DMS53 treated with DMSO at 0.1 percent for 48 hours (cell line): Measurements from ENCODE around the gene TMEM45B.
"Not testable (repeated sequence)": the region's sequence is repeated elsewhere in the genome, so short reads cannot be mapped to it uniquely, and the experiment has no call there.

ENCODE experiments used
- DNase-seq: peaks from one replicate; lab custom pipeline; 2025; ENCODE audit not compliant: unreplicated experiment; lab: John Stamatoyannopoulos, UW

TMEM45B gene

DNA sequence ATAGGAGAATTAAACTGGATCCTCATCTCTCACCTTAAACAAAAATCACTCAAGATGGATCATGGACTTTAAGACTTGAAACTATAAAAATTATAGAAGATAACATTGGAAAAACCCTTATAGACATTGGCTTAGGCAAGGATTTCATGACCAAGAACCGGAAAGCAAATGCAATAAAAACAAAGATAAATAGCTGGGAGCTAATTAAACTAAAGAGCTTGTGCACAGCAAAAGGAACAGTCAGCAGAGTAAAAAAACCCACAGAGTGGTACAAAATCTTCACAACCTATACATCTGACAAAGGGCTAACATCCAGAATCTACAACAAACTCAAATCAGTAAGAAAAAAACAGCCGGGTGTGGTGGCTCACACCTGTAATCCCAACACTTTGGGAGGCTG is 7.4 kb upstream of the TMEM45B start:
- DNase-seq: not testable (repeated sequence)

DNA sequence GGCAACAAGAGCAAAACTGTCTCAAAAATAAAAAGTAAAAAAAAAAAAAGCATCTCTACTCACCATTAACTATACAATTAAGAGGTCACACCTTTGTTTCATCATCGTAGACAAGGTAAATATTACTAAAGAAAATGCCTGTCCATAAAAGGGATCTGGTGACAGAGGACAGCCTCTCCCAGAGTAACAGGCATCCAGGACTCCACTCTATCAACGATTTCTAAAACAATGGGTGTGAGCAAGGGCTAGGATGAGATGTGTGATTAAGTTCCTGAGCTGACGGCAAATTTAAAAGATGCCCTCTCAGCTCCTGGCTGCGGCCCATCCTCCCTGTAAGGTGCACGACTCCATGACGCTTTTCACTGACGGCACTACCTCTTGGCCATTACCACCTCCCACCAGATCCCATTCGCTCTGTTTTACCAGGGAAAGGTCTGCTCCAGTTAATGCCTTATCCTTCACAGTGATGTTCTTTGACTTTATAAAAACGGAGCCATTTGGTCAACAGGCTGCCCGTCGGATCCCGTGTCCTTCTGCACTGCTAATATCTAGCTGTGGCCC is 2.3 kb upstream of the TMEM45B start:
- DNase-seq: no peak

DNA sequence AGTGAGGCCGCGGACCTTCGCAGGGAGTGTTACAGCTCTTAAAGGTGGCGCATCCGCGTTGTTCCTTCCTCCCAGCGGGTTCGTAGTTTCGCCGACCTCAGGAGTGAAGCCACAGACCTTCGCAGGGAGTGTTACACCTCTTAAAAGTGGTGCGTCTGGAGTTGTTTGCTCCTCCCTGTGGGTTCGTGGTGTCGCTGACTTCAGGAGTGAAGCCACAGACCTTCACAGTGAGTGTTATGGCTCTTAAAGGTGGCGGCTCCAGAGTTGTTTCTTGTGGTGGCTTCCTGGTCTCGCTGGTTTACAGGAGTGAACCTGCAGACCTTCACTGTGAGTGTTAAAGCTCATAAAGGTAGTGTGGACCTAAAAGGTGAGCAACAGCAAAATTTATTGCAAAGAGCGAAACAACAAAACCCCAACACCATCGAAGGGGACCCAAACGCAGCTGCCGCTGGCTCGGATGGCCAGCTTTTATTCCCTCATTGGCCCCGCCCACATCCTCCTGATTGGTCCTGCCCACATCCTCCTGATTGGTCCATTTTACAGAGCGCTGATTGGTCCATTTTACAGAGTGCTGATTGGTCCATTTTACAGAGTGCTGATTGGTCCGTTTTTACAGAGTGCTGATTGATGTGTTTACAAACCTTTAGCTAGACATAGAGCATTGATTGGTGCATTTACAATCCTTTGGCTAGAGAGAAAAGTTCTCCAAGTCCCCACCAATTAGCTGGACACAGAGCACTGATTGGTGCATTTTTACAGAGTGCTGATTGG is 1.2 kb upstream of the TMEM45B start:
- no peak for DNase-seq

DNA sequence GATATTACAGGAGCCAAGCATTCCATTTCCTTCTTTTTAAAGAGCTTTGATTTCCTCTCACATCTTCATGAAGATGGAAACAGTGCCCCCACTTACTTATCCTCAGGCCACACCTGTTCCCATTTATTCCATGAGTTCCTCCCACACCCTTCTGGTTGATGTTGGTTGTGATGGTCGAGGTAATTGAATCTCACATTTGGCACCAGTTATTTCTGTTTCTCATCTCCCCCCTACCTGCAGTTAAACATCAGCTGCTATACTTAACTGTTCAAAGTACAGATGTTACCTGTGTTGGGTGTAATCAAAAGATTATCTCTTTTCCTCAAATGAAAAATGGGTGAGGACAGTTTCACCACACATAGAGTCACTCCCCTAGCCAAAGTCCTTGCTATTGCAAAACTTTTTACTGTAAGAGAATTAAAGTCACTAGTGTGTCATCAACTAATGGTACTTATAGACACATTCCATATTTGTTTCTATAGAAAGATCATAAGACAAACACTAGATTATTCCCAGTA is 1.9 kb downstream of the TMEM45B start:
- DNase-seq: no peak

DNA sequence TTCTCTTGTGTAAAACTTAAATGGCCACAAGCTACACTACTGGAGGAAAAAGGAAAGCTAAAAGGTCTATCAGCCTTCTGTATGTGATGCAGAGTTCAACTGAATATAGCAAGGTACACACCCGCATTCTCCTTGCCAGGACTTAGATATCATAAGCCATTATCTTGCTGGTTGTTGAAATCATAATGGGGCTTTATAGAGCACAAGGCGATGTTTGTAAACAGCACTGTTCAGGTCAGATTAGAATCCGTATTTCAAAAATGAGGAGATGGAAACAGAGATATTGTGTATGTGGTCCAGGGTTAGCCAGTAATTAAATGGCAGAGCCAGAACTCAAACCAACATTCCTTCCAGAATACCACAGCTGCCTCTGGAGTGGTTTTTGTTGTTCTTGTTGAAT is 2.6 kb downstream of the TMEM45B start:
- not testable (repeated sequence) for DNase-seq

DNA sequence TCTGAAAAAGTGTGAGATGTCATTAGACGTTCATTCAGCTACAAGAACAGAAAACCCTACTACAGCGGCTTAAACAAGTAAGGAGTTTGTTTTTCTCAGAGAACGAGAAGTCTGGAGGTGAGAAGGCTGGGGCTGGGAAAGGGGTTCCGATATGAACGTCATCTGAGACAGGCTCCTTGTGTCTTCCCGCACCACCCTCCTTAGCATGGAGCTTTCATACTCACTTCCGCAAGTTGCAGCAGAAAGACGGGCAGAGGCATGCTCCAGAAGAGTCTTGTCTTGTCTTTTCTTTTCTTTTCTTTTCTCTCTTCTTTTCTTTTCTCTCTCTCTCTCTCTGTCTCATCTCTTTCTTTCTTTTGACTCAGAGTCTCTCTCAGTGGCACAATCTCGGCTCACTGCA is 3.6 kb downstream of the TMEM45B start:
- no peak for DNase-seq

DNA sequence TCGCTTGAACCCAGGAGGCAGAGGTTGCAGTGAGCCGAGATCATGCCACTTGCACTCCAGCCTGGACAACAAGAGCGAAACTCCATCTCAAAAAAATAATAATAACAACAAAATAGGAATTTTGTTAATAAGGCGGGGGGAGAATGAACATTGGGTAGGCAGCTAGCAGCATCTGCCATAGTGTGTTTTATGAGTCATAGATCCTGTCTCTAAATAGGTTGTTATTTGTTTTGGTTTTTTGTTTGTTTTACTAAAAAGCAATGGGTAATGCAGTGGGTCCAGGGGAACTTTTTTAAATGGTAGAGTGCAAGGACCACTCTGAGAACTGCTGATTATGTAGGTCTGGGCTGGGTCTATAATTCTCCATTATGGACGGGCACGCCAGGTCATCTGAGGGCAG is 4.6 kb downstream of the TMEM45B start:
- peak; percentile 20 for DNase-seq

DNA sequence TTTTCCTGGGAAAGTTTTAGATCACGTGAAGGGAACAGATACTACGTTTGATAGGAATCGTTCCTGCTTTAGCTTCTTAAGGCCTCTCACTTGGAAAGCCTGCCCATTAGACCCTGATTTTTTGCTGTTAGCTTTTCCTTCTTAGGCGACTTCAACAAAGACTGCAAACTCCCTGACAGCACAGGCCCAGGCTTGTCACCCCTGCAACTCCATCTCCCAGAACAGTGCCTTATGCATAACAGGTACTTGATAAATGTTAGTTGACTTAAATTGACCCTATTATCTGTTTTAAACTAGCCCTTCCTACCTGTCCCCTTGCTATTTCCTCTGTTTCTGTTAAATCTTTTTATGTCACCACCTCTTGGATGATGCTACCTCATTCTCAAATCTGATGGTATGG is 7.6 kb downstream of the TMEM45B start:
- not testable (repeated sequence) for DNase-seq

DNA sequence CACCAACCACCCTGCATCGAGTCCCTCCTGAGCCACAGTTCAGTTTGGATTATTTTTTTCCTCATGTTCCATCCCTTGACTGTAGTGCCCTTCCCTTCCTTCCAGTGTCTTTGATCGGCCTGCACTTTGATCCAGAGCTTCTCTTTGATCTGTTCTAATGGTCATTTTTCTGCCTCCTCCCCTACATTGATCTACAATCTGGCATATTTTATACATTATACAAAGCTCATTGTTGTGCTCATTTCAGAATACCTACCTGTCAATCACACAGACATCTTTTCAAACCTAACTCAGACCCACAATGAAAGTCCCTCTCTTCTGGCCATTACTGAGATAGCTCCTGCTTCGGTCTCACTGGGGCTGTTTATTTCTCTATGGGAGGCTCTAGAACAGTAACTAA is 8.2 kb downstream of the TMEM45B start:
- not testable (repeated sequence) for DNase-seq

DNA sequence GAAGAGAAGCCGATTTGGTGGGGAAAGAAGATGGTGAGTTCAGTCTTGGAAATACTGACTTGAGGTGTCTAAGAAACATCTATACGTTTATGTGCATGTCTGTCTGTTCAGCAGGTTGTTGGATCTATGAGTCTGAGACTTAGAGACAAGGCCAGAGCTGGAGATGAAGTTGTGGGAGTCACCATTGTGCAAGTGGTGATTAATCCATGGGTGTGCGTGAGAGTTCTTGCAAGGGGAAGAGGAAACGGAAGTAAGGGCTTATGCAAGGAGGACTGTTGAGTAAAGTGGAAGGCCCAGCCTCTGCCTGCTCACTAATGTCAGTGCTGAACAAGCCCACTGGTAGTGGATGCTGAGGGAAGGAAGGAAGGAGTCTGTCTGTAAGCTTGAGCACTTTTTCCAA is 9.7 kb downstream of the TMEM45B start:
- DNase-seq: no peak

DNA sequence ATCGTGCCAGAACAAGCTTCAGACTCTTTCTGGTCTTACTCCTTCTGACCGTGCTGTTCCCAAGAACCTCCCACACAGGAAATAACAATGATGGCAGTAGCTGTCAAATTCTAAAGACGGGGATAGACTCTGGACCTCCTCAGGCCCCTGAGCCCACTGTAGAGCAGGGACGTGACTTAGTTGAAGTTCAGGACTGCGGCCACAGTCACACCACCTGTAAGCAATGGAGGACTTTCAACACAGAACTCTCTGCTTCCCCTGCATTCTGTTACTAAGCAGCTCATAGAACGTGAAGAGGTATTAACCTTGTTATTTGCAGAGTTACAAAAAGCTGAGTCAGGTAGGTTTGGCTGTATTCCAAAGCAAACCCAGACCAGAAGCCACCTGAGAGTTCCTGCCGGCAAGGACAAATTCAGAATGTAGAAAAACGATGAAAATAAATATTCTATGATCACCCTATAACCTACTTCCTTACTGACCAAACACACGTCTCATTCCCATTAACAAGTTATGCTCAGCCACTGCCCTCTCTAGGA is 12.7 kb downstream of the TMEM45B start:
- peak; percentile 93 for DNase-seq

DNA sequence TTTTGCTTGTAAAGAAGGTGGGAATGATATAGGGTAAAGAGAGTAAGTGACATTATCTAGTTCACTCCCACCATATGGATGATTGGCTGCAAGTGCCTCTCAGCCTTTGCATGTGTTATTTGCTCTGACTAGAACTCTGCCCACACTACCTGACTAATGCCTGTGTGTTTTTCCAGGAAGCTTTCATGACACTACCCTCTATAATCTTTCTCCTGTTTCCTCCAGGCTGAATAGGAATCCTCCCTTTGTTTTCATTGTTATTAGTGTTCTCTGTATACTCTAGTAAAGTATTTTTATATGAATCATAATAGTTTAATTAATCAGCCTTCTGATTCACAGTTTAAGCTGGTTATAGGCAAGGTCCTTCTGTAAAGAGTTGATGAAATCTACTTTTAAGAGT is 13.8 kb downstream of the TMEM45B start:
- not testable (repeated sequence) for DNase-seq

DNA sequence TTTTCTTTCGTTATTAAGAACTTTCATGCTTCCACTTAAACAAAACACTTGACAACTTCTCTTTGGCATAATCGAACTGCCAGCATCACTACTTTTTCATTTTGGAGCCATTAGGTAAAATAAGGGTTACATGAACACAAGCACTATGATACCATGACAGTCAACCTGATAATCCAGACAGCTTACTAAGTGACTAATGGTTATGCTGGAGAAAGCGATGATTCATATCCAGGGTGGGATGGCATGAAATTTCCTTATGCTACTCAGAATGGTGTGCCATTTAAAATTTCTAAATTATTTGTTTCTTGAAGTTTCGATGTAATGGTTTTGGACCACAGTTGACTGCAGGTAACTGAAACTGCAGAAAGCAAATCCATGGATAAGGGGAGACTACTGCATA is 15.6 kb downstream of the TMEM45B start:
- DNase-seq: not testable (repeated sequence)

DNA sequence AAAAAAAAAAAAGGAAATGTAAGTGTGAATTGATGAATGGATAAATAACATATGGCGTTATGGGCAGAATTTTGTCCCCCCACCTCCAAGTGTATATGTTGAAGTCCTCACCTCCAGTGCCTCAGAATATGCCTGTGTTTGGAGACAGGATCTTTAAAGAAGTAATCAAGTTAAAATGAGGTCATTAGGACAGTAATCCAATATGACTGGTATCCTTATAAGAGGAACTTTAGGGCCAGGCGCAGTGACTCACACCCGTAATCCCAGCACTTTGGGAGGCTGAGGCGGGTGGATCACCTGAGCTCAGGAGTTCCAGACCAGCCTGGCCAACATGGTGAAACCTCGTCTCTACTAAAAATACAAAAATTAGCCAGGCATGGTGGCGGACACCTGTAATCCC is 17.6 kb downstream of the TMEM45B start:
- DNase-seq: not testable (repeated sequence)

DNA sequence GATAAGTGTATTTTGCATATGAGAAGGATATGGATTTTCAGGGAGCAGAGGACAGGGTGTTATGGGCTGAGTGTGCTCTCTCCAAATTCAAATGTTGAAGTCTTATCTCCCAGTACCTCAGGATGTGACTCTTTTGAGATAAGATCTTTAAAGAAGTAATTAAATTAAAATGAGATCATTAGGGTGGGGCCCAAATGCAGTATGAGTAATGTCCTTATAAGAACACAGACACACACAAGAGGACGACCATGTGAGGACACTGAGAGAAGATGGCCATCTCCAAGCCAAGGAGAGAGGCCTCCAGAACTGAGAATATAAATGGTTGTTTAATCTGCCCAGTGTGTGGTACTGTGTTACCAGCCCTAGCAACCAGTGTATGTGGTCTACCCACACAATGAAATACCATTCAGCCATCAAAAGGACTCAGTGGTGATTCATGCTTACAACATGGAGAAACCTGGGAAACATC is 20.8 kb downstream of the TMEM45B start:
- not testable (repeated sequence) for DNase-seq

DNA sequence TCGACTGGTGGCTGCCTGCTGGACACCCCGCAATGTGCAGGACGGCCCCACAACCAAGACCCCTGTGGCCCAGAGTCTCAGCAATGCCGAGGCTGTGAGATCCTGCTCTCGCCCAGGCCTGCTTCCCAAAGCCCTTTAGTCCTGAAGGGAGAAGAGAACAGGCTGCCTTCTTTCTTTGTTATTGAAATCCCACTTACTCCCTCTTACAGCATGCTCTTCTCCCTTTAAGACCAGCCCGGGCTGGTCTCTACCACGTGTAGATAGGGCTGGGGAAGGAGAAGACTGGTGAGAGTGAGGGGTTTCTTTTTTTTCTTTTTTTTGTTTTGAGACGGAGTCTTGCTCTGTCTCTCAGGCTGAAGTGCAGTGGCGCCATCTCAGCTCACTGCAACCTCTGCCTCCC is 21.3 kb downstream of the TMEM45B start:
- no peak for DNase-seq

DNA sequence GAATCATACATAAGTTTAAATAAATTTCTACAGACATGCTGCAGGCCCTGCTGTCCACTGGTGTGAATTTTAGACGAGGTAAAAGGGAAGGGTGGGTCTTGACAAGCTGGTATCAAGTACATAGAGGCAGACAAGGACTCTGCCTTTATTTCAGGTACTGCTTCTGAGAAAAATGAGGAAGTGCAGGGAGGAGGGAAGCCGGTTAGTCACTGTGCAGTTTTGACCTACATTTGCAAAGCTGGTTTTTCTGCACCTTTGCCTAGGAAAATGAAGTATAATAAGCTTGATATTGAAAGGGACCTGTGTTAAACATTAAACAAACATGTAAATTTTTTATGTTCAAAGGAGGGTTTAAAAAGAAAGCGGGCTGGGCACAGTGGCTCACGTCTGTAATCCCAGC is 24.6 kb downstream of the TMEM45B start:
- no peak for DNase-seq

DNA sequence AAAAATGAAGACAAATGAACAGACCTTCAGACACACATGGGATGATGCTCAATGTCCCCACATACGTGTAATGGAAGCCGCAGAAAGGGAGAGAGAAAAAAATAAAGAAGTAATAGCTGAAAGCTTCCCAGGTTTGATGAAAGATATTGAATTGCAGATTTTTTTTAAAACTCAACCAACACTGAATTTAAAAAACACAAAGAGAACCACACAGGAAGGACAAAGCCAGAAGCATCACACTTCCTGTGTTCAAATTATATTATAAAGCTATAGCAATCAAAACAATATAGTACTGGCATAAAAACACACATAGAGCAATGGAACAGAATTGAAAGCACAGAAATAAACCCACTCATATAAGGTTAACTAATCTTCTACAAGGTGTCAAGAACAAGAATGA is 26.5 kb downstream of the TMEM45B start:
- DNase-seq: no peak

DNA sequence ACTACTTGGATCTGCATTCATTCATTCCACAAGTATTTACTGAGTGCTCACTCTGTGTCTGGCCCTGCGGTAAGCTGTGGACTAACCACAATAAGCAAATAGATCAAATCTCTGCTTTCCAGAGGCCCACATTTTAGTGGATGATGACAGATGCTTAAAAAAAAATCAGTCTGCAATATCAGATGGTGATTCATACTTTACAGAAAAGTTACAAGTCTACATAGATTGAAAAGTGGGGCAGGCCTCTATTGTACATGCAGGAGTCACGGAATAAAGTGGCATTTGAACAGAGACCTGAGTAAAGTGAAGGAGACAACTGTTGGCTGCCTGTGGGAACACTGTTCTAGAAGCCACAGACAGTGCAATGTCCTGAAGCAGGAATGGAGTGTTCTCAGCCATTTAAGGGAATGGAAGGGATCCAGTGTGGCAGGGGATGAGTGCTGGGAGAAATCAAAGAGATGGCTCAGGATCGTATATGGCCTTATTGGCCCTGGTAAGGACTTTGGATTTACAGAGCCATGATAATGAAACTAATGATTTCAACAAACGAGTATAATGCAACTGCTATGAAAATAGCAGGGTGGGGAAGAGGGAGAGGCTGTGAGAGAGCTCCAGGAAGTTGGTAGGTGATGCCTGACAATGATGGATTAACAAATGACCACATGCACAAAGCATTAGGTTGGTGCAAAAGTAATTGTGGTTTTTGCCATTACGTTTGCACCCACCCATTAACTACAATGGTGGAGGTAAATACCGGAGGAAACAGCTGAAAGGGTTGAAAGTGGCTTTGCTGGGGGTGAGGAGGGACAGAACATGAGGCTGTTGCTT is 31.1 kb downstream of the TMEM45B start:
- peak; percentile 85 for DNase-seq

DNA sequence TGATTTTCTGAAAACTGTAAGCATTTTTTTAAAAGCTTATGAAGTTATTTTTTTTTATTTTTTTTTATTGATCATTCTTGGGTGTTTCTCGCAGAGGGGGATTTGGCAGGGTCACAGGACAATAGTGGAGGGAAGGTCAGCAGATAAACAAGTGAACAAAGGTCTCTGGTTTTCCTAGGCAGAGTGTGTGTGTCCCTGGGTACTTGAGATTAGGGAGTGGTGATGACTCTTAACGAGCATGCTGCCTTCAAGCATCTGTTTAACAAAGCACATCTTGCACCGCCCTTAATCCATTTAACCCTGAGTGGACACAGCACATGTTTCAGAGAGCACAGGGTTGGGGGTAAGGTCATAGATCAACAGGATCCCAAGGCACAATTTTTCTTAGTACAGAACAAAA is 31.7 kb downstream of the TMEM45B start:
- not testable (repeated sequence) for DNase-seq

DNA sequence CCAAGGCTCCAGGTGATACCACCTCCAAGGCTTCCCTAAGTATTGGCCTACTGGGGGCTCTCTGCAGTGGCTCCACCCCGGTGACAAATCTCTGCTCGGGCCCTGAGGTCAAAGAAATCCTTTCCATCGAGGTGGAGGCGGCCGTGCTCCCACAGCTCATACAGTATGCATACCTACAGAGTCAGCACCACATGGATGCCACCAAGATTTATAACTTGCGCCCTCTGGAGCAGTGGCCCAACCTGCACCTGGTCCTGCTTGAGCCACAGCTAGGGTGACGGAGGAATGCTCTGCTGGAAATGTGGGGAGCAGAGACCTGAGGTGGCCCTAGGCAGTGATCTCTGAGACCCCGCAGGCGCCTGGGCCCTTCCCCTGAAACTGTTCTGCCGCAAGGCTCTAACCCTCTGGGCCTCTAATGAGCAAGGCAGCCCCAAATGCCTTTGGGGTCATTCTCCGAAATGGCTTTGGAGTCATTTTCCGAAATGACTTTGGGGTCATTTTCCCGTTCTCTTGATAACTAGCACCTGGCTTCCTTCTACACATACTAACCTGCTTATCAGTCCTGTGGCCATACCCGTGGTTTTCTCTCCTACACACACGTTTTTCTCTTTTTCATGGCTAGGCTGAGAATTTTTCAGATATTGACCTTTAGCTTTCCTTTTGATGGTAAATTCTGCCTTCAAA is 33.9 kb downstream of the TMEM45B start:
- DNase-seq: no peak
